OCI-LY1 (cell line): ENCODE results near the gene ECD.
"Not testable (repeated sequence)": the region's sequence is repeated elsewhere in the genome, so short reads cannot be mapped to it uniquely, and the experiment has no call there.

ENCODE experiments used
- EZH2 ChIP-seq: fragments of 200-600 bp; sonication (generic), shearing (Covaris generic); IDR thresholded peaks from 2 replicates; pipeline ENCODE4 v1.8.0; 2017; ENCODE audit warnings: borderline replicate concordance, mixed run types, mild to moderate bottlenecking, antibody characterized with exemption, low read length, moderate library complexity, mixed read lengths
- TF ChIP-seq, protein P1 (sequence below): fragments of 200-600 bp; sonication (generic), shearing (Covaris generic); IDR thresholded peaks from 2 replicates; pipeline ENCODE4 v1.5.1; 2017; ENCODE audit warnings: mild to moderate bottlenecking, antibody characterized with exemption, low read length, moderate library complexity, mixed read lengths

DNA sequence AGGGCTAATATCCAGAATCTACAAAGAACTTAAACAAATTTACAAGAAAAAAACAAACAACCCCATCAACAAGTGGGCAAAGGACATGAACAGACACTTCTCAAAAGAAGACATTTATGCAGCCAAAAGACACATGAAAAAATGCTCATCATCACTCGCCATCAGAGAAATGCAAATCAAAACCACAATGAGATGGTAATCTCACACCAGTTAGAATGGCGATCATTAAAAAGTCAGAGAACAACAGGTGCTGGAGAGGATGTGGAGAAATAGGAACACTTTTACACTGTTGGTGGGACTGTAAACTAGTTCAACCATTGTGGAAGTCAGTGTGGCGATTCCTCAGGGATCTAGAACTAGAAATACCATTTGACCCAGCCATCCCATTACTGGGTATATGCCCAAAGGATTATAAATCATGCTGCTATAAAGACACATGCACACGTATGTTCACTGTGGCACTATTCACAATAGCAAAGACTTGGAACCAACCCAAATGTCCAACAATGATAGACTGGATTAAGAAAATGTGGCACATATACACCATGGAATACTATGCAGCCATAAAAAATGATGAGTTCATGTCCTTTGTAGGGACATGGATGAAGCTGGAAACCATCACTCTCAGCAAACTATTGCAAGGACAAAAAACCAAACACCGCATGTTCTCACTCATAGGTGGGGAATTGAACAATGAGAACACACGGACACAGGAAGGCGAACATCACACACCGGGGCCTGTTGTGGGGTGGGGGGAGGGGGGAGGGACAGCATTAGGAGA, 17.0 kb downstream of the ECD start:
- TF ChIP-seq, protein P1, sequence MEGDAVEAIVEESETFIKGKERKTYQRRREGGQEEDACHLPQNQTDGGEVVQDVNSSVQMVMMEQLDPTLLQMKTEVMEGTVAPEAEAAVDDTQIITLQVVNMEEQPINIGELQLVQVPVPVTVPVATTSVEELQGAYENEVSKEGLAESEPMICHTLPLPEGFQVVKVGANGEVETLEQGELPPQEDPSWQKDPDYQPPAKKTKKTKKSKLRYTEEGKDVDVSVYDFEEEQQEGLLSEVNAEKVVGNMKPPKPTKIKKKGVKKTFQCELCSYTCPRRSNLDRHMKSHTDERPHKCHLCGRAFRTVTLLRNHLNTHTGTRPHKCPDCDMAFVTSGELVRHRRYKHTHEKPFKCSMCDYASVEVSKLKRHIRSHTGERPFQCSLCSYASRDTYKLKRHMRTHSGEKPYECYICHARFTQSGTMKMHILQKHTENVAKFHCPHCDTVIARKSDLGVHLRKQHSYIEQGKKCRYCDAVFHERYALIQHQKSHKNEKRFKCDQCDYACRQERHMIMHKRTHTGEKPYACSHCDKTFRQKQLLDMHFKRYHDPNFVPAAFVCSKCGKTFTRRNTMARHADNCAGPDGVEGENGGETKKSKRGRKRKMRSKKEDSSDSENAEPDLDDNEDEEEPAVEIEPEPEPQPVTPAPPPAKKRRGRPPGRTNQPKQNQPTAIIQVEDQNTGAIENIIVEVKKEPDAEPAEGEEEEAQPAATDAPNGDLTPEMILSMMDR = not testable (repeated sequence)
- not testable (repeated sequence) for TF ChIP-seq EZH2
